ENCODE measurements around the gene THSD4. TPM values are rescaled to one million over a fixed set of nuclear protein-coding genes. Genes with fewer than 3 reads are reported as not detected.

THSD4 gene
- total RNA-seq, 1 donor = 50.9 TPM

DNA sequence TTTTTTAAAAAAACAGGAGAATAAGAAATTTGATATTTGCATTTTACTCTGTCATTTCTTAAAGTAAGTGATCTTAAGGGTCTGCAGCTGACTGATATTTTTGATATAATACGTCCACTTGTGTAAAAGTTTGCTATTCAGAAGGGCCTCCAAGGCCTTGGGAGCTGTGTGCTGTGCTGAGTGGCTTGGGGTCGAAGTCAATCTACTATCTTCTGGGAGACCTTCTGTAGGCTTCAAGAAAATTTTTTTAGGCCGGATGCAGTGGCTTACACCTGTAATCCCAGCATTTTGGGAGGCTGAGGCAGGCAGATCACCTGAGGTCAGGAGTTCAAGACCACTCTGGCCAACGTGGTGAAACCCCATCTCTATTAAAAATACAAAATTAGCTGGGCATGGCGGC is 26.3 kb downstream of the THSD4 start:
- H3K4me3 ChIP-seq (ENCODE audit: low read depth, low read length) = no peak overlapping the region
- no peak for DNase-seq (ENCODE audit: low read depth)
- TF ChIP-seq, protein P1, sequence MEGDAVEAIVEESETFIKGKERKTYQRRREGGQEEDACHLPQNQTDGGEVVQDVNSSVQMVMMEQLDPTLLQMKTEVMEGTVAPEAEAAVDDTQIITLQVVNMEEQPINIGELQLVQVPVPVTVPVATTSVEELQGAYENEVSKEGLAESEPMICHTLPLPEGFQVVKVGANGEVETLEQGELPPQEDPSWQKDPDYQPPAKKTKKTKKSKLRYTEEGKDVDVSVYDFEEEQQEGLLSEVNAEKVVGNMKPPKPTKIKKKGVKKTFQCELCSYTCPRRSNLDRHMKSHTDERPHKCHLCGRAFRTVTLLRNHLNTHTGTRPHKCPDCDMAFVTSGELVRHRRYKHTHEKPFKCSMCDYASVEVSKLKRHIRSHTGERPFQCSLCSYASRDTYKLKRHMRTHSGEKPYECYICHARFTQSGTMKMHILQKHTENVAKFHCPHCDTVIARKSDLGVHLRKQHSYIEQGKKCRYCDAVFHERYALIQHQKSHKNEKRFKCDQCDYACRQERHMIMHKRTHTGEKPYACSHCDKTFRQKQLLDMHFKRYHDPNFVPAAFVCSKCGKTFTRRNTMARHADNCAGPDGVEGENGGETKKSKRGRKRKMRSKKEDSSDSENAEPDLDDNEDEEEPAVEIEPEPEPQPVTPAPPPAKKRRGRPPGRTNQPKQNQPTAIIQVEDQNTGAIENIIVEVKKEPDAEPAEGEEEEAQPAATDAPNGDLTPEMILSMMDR (IDR thresholded peaks at IDR 0.05; ENCODE audit: insufficient read depth, low read length) = no peak

DNA sequence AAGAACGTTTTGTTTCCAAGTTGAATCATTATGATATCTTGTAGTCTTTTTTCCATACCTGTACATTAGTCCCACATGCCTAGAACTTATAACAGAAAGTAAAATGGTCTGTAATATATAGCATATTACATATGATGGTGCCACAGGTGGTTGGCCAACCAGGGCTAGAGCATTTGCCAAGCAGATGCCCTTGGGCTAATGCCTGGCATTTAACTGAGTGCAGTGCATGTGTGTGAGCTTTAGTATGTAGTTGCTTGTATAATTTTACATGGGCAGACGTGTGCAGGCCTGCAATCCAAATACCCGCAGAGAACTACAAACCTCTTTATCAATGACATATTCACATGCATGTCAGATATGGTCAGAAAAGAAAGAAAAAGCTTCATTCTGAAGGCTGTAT is 27.5 kb downstream of the THSD4 start:
- no peak for DNase-seq (ENCODE audit: low read depth)
- H3K4me3 ChIP-seq (ENCODE audit: low read depth, low read length) = no peak overlapping the region

GRCh38 chr15:71143373-71144310 is 28.4 kb downstream of the THSD4 start:
- DNase-seq (ENCODE audit: low read depth) = no peak
- H3K4me3 ChIP-seq (ENCODE audit: low read depth, low read length) = no peak overlapping the region
- TF ChIP-seq, protein P1 (IDR thresholded peaks at IDR 0.05; ENCODE audit: insufficient read depth, low read length) = no peak

More for the DNA sequence above, 27.5 kb downstream of the THSD4 start:
- TF ChIP-seq, protein P1 (IDR thresholded peaks at IDR 0.05; ENCODE audit: insufficient read depth, low read length) = no peak

DNA sequence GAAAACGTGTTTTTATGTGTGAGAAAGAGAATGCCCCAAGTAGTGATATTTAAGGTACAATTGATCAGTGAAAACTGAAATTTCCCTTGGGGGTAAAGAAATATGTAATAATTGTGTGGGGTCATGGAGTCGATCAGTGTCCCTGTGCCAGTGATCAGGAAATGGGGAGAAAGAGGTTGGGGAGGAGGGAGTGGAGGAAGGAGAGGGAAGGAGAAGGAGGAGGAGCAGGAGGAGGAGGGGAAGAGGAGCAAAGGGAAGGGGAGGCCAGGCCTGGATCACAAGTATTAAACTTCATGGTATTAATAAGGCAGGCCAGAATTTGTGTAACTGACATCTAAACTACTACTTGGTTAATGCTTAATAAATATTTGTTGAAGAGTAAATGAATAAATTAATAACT is 30.4 kb downstream of the THSD4 start:
- no peak for DNase-seq (ENCODE audit: low read depth)
- TF ChIP-seq, protein P1 (IDR thresholded peaks at IDR 0.05; ENCODE audit: insufficient read depth, low read length) = no peak
- H3K4me3 ChIP-seq (ENCODE audit: low read depth, low read length) = no peak overlapping the region

GRCh38 chr15:71146580-71146982 is 31.3 kb downstream of the THSD4 start:
- no peak for DNase-seq (ENCODE audit: low read depth)
- TF ChIP-seq, protein P1 (IDR thresholded peaks at IDR 0.05; ENCODE audit: insufficient read depth, low read length) = no peak
- H3K4me3 ChIP-seq (ENCODE audit: low read depth, low read length) = no peak overlapping the region

DNA sequence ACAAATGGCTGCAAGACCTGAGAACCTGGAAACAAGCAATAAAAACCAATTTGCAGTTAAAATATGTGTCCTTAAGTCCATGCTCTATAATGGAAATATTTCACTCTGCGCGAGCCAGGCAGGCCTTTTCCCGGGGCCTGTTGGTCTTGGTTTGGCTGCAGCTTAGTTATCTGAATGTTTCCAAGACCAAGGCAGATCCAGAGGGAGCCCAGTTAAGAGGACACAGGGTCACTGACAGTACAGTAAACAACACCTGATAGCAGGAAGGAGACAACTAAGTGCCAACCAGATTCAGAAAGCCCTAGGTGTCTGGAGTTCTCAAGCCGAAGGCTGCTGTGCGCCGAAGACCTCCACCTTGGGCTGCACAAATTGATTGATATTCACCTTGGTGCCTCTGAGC is 32.8 kb downstream of the THSD4 start:
- no peak for DNase-seq (ENCODE audit: low read depth)
- TF ChIP-seq, protein P1 (IDR thresholded peaks at IDR 0.05; ENCODE audit: insufficient read depth, low read length) = no peak
- H3K4me3 ChIP-seq (ENCODE audit: low read depth, low read length) = no peak overlapping the region

Measured in fibroblast of the aortic adventitia (primary cell).